ENCODE measurements around the gene CERKL.
A peak's percentile ranks its signal among the peaks of the same experiment; 100 is the strongest.

DNA sequence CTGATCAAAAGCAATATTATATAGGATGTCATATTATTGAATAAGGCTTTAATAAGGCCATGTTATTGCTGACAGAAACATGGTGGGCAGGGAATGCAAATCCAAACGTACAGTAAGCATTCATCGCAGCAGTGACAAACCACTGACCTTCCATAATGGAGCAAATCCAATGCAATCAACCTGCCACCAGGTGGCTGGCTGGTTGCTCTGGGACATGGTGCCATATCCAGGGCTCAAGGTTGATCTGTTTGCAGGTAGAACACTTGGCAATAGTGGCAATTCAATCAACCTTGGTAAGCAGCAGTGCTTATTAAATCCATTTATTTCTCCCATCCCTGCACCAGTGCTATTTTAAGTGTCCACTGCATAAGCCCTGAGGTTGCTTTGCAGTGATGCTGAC, 75.4 kb downstream of the CERKL start:
- TF ChIP-seq CTCF (conservative IDR thresholded peaks at IDR 0.05; ENCODE audit: low read length) = peak; percentile 51
- no peak for TF ChIP-seq EZH2phosphoT487 (IDR thresholded peaks at IDR 0.05; ENCODE audit: borderline replicate concordance)

Data from Loucy (cell line).